HCT116 (cell line): Measurements from ENCODE around the gene LRRC75A. TPM values are rescaled to one million over a fixed set of nuclear protein-coding genes. Genes with fewer than 3 reads are reported as not detected.

Experiments used
- ATAC-seq: fragments of 200-7000 bp; cut with Tn5 transposase; 2 replicates; pipeline ENCODE4 v1.9.1; 2020; ENCODE audit warnings: mild to moderate bottlenecking, moderate library complexity
- BruUV-seq: library from RNA; stranded (reverse); fragments of 400-500 nt; replicated peaks from 2 replicates; lab custom pipeline; 2021; lab: Mats Ljungman, UMichigan
- CTCF ChIA-PET: fragments of 300-600 bp; sonication (Branson Sonifier 250); formaldehyde crosslinking; loops from one replicate; lab custom pipeline; 2021; ENCODE audit warnings: antibody characterized with exemption; lab: Charles Lee
- POLR2A ChIA-PET: fragments of 300-600, 350-600 bp; sonication (Branson Sonifier 250); formaldehyde crosslinking; loops from one replicate; lab custom pipeline; 2021; ENCODE audit warnings: antibody characterized with exemption; lab: Charles Lee
- RAD21 ChIA-PET, 2 experiments: fragments of 300-600 bp; sonication (Branson Sonifier 250); formaldehyde crosslinking; loops; one replicate each; lab custom pipeline; 2023; ENCODE audit warnings: low total read pairs in 2 of 2; ENCODE audit not compliant: uncharacterized antibody in 2 of 2, unreplicated experiment in 2 of 2, low non-redundant PET in 1 of 2; lab: Charles Lee
- DNase-seq: peaks from one replicate; pipeline ENCODE4 v3.0.0-alpha.2; 2010; ENCODE audit warnings: low read depth, low spot score
- H2AFZ ChIP-seq: fragments of 200-600 bp; shearing (Covaris generic), sonication (generic); 2 replicates; pipeline ENCODE4 v1.6.1; 2017; ENCODE audit warnings: low read depth, mixed run types, mixed read lengths, antibody characterized with exemption, low read length; ENCODE audit not compliant: poor library complexity, severe bottlenecking
- H3K27ac ChIP-seq: 2 replicates; pipeline ENCODE4 v1.5.1; 2012; ENCODE audit warnings: low read depth, low read length
- H3K27me3 ChIP-seq: fragments of 200-600 bp; sonication (generic); 2 replicates; pipeline ENCODE4 v1.6.1; 2016; ENCODE audit warnings: mixed run types, low read length, mixed read lengths; ENCODE audit not compliant: insufficient read depth
- H3K36me3 ChIP-seq, 2 experiments: fragments of 200-500 bp in 1 of 2; fragments of 200-600 bp in 1 of 2; sonication (Bioruptor generic) in 1 of 2; sonication (generic) in 1 of 2; 2 replicates each; pipeline versions ENCODE4 v1.5.1 to v1.6.1; 2014 to 2016; ENCODE audit warnings: low read length in 2 of 2, inconsistent platforms in 1 of 2, mixed read lengths in 1 of 2, mixed run types in 1 of 2; ENCODE audit not compliant: insufficient read depth in 2 of 2, control insufficient read depth in 1 of 2
- H3K4me1 ChIP-seq, 2 experiments: fragments of 200-600 bp in 1 of 2; sonication (generic) in 1 of 2; 2 replicates each; pipeline versions ENCODE4 v1.5.1 to v1.6.1; 2012 to 2017; ENCODE audit warnings: low read length in 2 of 2, inconsistent platforms in 1 of 2, mild to moderate bottlenecking in 1 of 2, mixed read lengths in 1 of 2, mixed run types in 1 of 2, moderate library complexity in 1 of 2; ENCODE audit not compliant: insufficient read depth in 2 of 2, control insufficient read depth in 1 of 2
- H3K4me2 ChIP-seq: fragments of 200-600 bp; sonication (generic); 2 replicates; pipeline ENCODE4 v1.6.1; 2017; ENCODE audit warnings: mixed run types, low read length, mixed read lengths
- H3K4me3 ChIP-seq, 2 experiments: fragments of 200-600 bp in 1 of 2; sonication (generic) in 1 of 2; replicated peaks in 1 of 2; 2 replicates each; pipeline ENCODE4 v1.5.1; 2011 to 2016; ENCODE audit warnings: low read length in 2 of 2, control low read depth in 1 of 2, low read depth in 1 of 2, mild to moderate bottlenecking in 1 of 2, mixed read lengths in 1 of 2, mixed run types in 1 of 2
- H3K79me2 ChIP-seq: fragments of 200-600 bp; sonication (generic); 2 replicates; pipeline ENCODE4 v1.6.1; 2017; ENCODE audit warnings: mild to moderate bottlenecking, mixed run types, low read length, moderate library complexity, mixed read lengths; ENCODE audit not compliant: insufficient read depth
- H3K9ac ChIP-seq: fragments of 200-600 bp; sonication (generic); 2 replicates; pipeline ENCODE4 v1.6.1; 2016; ENCODE audit warnings: low read length, mixed read lengths
- H3K9me2 ChIP-seq: fragments of 200-600 bp; sonication (generic), shearing (Covaris generic); 2 replicates; pipeline ENCODE4 v1.6.1; 2017; ENCODE audit warnings: mixed run types, mild to moderate bottlenecking, moderate library complexity; ENCODE audit not compliant: insufficient read depth
- H3K9me3 ChIP-seq, 2 experiments: fragments of 200-500 bp in 1 of 2; fragments of 200-600 bp in 1 of 2; sonication (Bioruptor generic) in 1 of 2; sonication (generic) in 1 of 2; 2 replicates each; pipeline ENCODE4 v1.6.1; 2014 to 2017; ENCODE audit warnings: low read length in 2 of 2, mixed read lengths in 2 of 2, inconsistent platforms in 1 of 2, low read depth in 1 of 2, mild to moderate bottlenecking in 1 of 2, mixed run types in 1 of 2, moderate library complexity in 1 of 2; ENCODE audit not compliant: control insufficient read depth in 1 of 2, insufficient read depth in 1 of 2
- H4K20me1 ChIP-seq: fragments of 200-600 bp; sonication (generic), shearing (Covaris generic); 2 replicates; pipeline ENCODE4 v1.6.1; 2017; ENCODE audit warnings: mixed run types, mild to moderate bottlenecking, moderate library complexity; ENCODE audit not compliant: insufficient read depth
- CBX3 ChIP-seq: IDR thresholded peaks from 2 replicates; pipeline ENCODE4 v1.6.1; 2012; ENCODE audit warnings: low read depth
- EGR1 ChIP-seq: IDR thresholded peaks from 2 replicates; pipeline ENCODE4 v1.6.1; 2012; ENCODE audit warnings: low read depth
- ELF1 ChIP-seq: IDR thresholded peaks from 2 replicates; pipeline ENCODE4 v1.6.1; 2012; ENCODE audit warnings: low read depth, borderline replicate concordance
- EZH2 ChIP-seq: fragments of 200-600 bp; sonication (generic); IDR thresholded peaks from 2 replicates; pipeline ENCODE4 v1.6.1; 2017; ENCODE audit warnings: antibody characterized with exemption, mixed run types
- EZH2phosphoT487 ChIP-seq: fragments of 200-600 bp; IDR thresholded peaks from 2 replicates; pipeline ENCODE4 v1.6.1; 2018; ENCODE audit warnings: antibody characterized with exemption, borderline replicate concordance
- FOSL1 ChIP-seq: IDR thresholded peaks from 2 replicates; pipeline ENCODE4 v1.6.1; 2012; ENCODE audit warnings: low read depth
- JUND ChIP-seq: IDR thresholded peaks from 2 replicates; pipeline ENCODE4 v1.6.1; 2012
- POLR2A ChIP-seq: IDR thresholded peaks from 2 replicates; pipeline ENCODE4 v1.7.0; 2011; ENCODE audit warnings: borderline replicate concordance; ENCODE audit not compliant: insufficient read depth, insufficient read length; ENCODE audit errors: extremely low read depth
- RAD21 ChIP-seq: IDR thresholded peaks from 2 replicates; pipeline ENCODE4 v1.6.1; 2012; ENCODE audit warnings: low read depth, mild to moderate bottlenecking
- SIN3A ChIP-seq: IDR thresholded peaks from 2 replicates; pipeline ENCODE4 v1.6.1; 2012; ENCODE audit warnings: low read depth
- SP1 ChIP-seq: IDR thresholded peaks from 2 replicates; pipeline ENCODE4 v1.6.1; 2012; ENCODE audit warnings: low read depth
- SRF ChIP-seq: IDR thresholded peaks from 2 replicates; pipeline ENCODE4 v1.6.1; 2012; ENCODE audit warnings: low read depth
- TCF7L2 ChIP-seq: IDR thresholded peaks from 2 replicates; pipeline ENCODE4 v1.7.0; 2011; ENCODE audit warnings: borderline replicate concordance, inconsistent platforms; ENCODE audit not compliant: insufficient read depth, insufficient read length; ENCODE audit errors: extremely low read depth
- YY1 ChIP-seq: IDR thresholded peaks from 2 replicates; pipeline ENCODE4 v1.6.1; 2011; ENCODE audit warnings: low read length, low read depth, moderate library complexity, mild to moderate bottlenecking; ENCODE audit not compliant: insufficient replicate concordance; ENCODE audit errors: extremely low read depth
- ZFX ChIP-seq: fragments of 450-650 bp; IDR thresholded peaks from 2 replicates; pipeline ENCODE4 v1.6.1; 2017
- ZNF274 ChIP-seq: fragments of 200-500 bp; sonication (Bioruptor generic); IDR thresholded peaks from 2 replicates; pipeline ENCODE4 v1.6.1; 2014; ENCODE audit warnings: mild to moderate bottlenecking, low read depth, low read length, inconsistent platforms
- intact Hi-C: fragments of 100-400 bp; cut with micrococcal nuclease; formaldehyde crosslinking; loops from 2 replicates; pipeline ENCODE4 v1.10.0; 2022
- total RNA-seq: library from RNA; stranded (reverse); gene quantifications from one replicate; pipeline ENCODE4 v1.2.1, GENCODE V29; 2021; ENCODE audit not compliant: unreplicated experiment
- TF ChIP-seq, protein P1 (sequence below): IDR thresholded peaks from 2 replicates; pipeline ENCODE4 v1.6.1; 2012
- TF ChIP-seq, protein P2 (sequence below), 3 experiments: fragments of 200-600 bp in 1 of 3; sonication (generic) in 1 of 3; IDR thresholded peaks in 2 of 3; conservative IDR thresholded peaks in 1 of 3; 2 replicates each; pipeline ENCODE4 v1.5.1; 2012 to 2017; ENCODE audit warnings: low read depth in 2 of 3, low read length in 2 of 3, antibody characterized with exemption in 1 of 3, borderline replicate concordance in 1 of 3, control low read depth in 1 of 3, mild to moderate bottlenecking in 1 of 3, mixed read lengths in 1 of 3, mixed run types in 1 of 3, moderate library complexity in 1 of 3; ENCODE audit not compliant: insufficient read depth in 1 of 3
- TF ChIP-seq, protein P3 (sequence below): IDR thresholded peaks from 2 replicates; pipeline ENCODE4 v1.6.1; 2011; ENCODE audit warnings: mild to moderate bottlenecking, low read length, moderate library complexity; ENCODE audit not compliant: insufficient replicate concordance; ENCODE audit errors: extremely low read depth
- TF ChIP-seq, protein P4 (sequence below): IDR thresholded peaks from 2 replicates; pipeline ENCODE4 v1.6.1; 2012; ENCODE audit warnings: low read depth

Gene LRRC75A
- total RNA-seq, 1 experiment from 2014 or later, result 2.3 TPM

- no TSS peak for BruUV-seq
- H2AFZ ChIP-seq, result peak overlapping the region; percentile 96
- H3K9me2 ChIP-seq, result no peaks in the 10 kb centered on the region
- ChIA-PET CTCF (no interaction called here), RAD21 (no interaction called here), POLR2A (no interaction called here)
- H3K4me3 ChIP-seq, result peak overlapping the region in 1 of 2 experiments; percentile 36; a peak in 1 of 4 replicates
- H3K36me3 ChIP-seq, result no peaks in the 10 kb centered on the region
- H3K27ac ChIP-seq, result no peak overlapping the region
- peak overlapping the region; percentile 83 for H3K4me2 ChIP-seq
- H4K20me1 ChIP-seq, result no peaks in the 10 kb centered on the region
- no peak for TF ChIP-seq POLR2A
- no peak for TF ChIP-seq EZH2
- TF ChIP-seq JUND, result no peak
- no peak for TF ChIP-seq ELF1
- no peak for TF ChIP-seq FOSL1
- TF ChIP-seq SP1, result no peak
- no peak for TF ChIP-seq SRF
- TF ChIP-seq, protein P1, sequence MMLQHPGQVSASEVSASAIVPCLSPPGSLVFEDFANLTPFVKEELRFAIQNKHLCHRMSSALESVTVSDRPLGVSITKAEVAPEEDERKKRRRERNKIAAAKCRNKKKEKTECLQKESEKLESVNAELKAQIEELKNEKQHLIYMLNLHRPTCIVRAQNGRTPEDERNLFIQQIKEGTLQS, result no peak
- TF ChIP-seq EGR1, result no peak
- TF ChIP-seq ZFX, result no peak
- no peak for TF ChIP-seq RAD21
- TF ChIP-seq EZH2phosphoT487, result no peak
- TF ChIP-seq, protein P2, sequence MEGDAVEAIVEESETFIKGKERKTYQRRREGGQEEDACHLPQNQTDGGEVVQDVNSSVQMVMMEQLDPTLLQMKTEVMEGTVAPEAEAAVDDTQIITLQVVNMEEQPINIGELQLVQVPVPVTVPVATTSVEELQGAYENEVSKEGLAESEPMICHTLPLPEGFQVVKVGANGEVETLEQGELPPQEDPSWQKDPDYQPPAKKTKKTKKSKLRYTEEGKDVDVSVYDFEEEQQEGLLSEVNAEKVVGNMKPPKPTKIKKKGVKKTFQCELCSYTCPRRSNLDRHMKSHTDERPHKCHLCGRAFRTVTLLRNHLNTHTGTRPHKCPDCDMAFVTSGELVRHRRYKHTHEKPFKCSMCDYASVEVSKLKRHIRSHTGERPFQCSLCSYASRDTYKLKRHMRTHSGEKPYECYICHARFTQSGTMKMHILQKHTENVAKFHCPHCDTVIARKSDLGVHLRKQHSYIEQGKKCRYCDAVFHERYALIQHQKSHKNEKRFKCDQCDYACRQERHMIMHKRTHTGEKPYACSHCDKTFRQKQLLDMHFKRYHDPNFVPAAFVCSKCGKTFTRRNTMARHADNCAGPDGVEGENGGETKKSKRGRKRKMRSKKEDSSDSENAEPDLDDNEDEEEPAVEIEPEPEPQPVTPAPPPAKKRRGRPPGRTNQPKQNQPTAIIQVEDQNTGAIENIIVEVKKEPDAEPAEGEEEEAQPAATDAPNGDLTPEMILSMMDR (IDR thresholded peaks at IDR 0.05 in 2 of 3, conservative IDR thresholded peaks at IDR 0.05 in 1 of 3; ENCODE audit: borderline replicate concordance in 1 of 3, insufficient read depth in 1 of 3, low read depth in 2 of 3, low read length in 2 of 3), result no peak
- no peak for TF ChIP-seq SIN3A
- TF ChIP-seq ZNF274, result no peak
- TF ChIP-seq CBX3, result no peak
- TF ChIP-seq, protein P3, sequence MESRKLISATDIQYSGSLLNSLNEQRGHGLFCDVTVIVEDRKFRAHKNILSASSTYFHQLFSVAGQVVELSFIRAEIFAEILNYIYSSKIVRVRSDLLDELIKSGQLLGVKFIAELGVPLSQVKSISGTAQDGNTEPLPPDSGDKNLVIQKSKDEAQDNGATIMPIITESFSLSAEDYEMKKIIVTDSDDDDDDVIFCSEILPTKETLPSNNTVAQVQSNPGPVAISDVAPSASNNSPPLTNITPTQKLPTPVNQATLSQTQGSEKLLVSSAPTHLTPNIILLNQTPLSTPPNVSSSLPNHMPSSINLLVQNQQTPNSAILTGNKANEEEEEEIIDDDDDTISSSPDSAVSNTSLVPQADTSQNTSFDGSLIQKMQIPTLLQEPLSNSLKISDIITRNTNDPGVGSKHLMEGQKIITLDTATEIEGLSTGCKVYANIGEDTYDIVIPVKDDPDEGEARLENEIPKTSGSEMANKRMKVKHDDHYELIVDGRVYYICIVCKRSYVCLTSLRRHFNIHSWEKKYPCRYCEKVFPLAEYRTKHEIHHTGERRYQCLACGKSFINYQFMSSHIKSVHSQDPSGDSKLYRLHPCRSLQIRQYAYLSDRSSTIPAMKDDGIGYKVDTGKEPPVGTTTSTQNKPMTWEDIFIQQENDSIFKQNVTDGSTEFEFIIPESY, result no peak
- TF ChIP-seq, protein P4, sequence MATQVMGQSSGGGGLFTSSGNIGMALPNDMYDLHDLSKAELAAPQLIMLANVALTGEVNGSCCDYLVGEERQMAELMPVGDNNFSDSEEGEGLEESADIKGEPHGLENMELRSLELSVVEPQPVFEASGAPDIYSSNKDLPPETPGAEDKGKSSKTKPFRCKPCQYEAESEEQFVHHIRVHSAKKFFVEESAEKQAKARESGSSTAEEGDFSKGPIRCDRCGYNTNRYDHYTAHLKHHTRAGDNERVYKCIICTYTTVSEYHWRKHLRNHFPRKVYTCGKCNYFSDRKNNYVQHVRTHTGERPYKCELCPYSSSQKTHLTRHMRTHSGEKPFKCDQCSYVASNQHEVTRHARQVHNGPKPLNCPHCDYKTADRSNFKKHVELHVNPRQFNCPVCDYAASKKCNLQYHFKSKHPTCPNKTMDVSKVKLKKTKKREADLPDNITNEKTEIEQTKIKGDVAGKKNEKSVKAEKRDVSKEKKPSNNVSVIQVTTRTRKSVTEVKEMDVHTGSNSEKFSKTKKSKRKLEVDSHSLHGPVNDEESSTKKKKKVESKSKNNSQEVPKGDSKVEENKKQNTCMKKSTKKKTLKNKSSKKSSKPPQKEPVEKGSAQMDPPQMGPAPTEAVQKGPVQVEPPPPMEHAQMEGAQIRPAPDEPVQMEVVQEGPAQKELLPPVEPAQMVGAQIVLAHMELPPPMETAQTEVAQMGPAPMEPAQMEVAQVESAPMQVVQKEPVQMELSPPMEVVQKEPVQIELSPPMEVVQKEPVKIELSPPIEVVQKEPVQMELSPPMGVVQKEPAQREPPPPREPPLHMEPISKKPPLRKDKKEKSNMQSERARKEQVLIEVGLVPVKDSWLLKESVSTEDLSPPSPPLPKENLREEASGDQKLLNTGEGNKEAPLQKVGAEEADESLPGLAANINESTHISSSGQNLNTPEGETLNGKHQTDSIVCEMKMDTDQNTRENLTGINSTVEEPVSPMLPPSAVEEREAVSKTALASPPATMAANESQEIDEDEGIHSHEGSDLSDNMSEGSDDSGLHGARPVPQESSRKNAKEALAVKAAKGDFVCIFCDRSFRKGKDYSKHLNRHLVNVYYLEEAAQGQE, result no peak
- TF ChIP-seq YY1, result no peak
- TF ChIP-seq TCF7L2, result no peak
- TF ChIP-seq, all 23 proteins: peak for 0
- no peaks in the 10 kb centered on the region for H3K27me3 ChIP-seq
- H3K9ac ChIP-seq, result no peak overlapping the region
- DNase-seq (no peak), ATAC-seq (no peak)
- intact Hi-C loops, result no loop called here
- H3K4me1 ChIP-seq, result peaks cover 20 to 25% of the 10 kb centered on the region in 2 experiments
- H3K9me3 ChIP-seq, result no peaks in the 10 kb centered on the region
- H3K79me2 ChIP-seq, result no peaks in the 10 kb centered on the region
Measured at GRCh38 chr17:16517477-16517876, 25.5 kb upstream of the LRRC75A start.
